Stimulated activated CD8-positive, alpha-beta memory T cell treated with anti-CD3 and anti-CD28 coated beads, Interleukin-2, amount 100 ng/mL, for 1 hour (primary cell): ENCODE data around the gene HIP1.
"Not testable (repeated sequence)": the region's sequence is repeated elsewhere in the genome, so short reads cannot be mapped to it uniquely, and the experiment has no call there.

Experiments
- DNase-seq, 2 donors: peaks; one replicate each; pipeline ENCODE4 v3.0.0-alpha.2; 2020; ENCODE audit warnings: low read depth in 2 of 2

Gene HIP1

GRCh38 chr7:75739796-75740672 lies 1.3 kb upstream of the HIP1 start:
- peak in 1 of 2 donors; percentile 21 for DNase-seq

GRCh38 chr7:75738975-75739795 lies 444 bp upstream of the HIP1 start:
- peak; percentile 99 for DNase-seq

- DNase-seq: no peak
These were observed 711 bp downstream of the HIP1 start for GRCh38 chr7:75737856-75738603.

- no peak for DNase-seq
These were observed 3.0 kb downstream of the HIP1 start for GRCh38 chr7:75735581-75736350.

GRCh38 chr7:75734586-75735458 lies 3.9 kb downstream of the HIP1 start:
- DNase-seq: no peak

- no peak for DNase-seq
These were observed 5.7 kb downstream of the HIP1 start for GRCh38 chr7:75732764-75733630.

GRCh38 chr7:75732016-75732521 lies 6.7 kb downstream of the HIP1 start:
- DNase-seq: no peak

GRCh38 chr7:75729851-75730274 lies 8.9 kb downstream of the HIP1 start:
- DNase-seq: no peak

GRCh38 chr7:75727881-75728593 lies 10.7 kb downstream of the HIP1 start:
- peak; percentile 15 to 18 for DNase-seq

GRCh38 chr7:75727351-75727750 lies 11.4 kb downstream of the HIP1 start:
- not testable (repeated sequence) for DNase-seq

- DNase-seq: no peak
These were observed 13.4 kb downstream of the HIP1 start for GRCh38 chr7:75725306-75725705.

- no peak for DNase-seq
These were observed 15.3 kb downstream of the HIP1 start for GRCh38 chr7:75723444-75723843.

GRCh38 chr7:75722373-75722772 lies 16.4 kb downstream of the HIP1 start:
- no peak for DNase-seq

- not testable (repeated sequence) for DNase-seq
These were observed 16.8 kb downstream of the HIP1 start for GRCh38 chr7:75721922-75722321.

- no peak for DNase-seq
These were observed 17.3 kb downstream of the HIP1 start for GRCh38 chr7:75721426-75721825.

- DNase-seq: no peak
These were observed 19.1 kb downstream of the HIP1 start for GRCh38 chr7:75719626-75720025.

- no peak for DNase-seq
These were observed 20.2 kb downstream of the HIP1 start for GRCh38 chr7:75718390-75719031.

GRCh38 chr7:75717746-75718145 lies 21.0 kb downstream of the HIP1 start:
- not testable (repeated sequence) for DNase-seq
